NT2/D1 (cell line): ENCODE measurements around the gene MVK.

Experiments used
- DNase-seq: peaks from one replicate; pipeline ENCODE4 v3.0.0-alpha.2; 2011; ENCODE audit warnings: low read depth, low spot score
- H3K27me3 ChIP-seq: 2 replicates; pipeline ENCODE4 v1.6.0; 2011; ENCODE audit warnings: mild to moderate bottlenecking; ENCODE audit not compliant: insufficient read length, insufficient read depth
- H3K36me3 ChIP-seq: 2 replicates; pipeline ENCODE4 v1.6.1; 2011; ENCODE audit warnings: mild to moderate bottlenecking, low read length, mixed read lengths; ENCODE audit not compliant: insufficient read depth, insufficient read length
- H3K4me1 ChIP-seq: 2 replicates; pipeline ENCODE4 v1.5.1; 2011; ENCODE audit not compliant: insufficient read depth, insufficient read length
- H3K4me3 ChIP-seq: 2 replicates; pipeline ENCODE4 v1.5.1; 2011; ENCODE audit warnings: low read depth; ENCODE audit not compliant: insufficient read length
- H3K9ac ChIP-seq: 2 replicates; pipeline ENCODE4 v1.6.0; 2011; ENCODE audit warnings: low read depth; ENCODE audit not compliant: insufficient read length
- H3K9me3 ChIP-seq: 2 replicates; pipeline ENCODE4 v1.5.1; 2011; ENCODE audit warnings: mild to moderate bottlenecking, low read length; ENCODE audit not compliant: insufficient read depth
- SUZ12 ChIP-seq: IDR thresholded peaks from 2 replicates; pipeline ENCODE4 v1.6.1; 2011; ENCODE audit not compliant: insufficient read length, insufficient read depth; ENCODE audit errors: extremely low read depth
- YY1 ChIP-seq: IDR thresholded peaks from 2 replicates; pipeline ENCODE4 v1.6.1; 2011; ENCODE audit not compliant: insufficient read length, insufficient read depth
- ZNF274 ChIP-seq: IDR thresholded peaks from 2 replicates; pipeline ENCODE4 v1.6.1; 2011; ENCODE audit warnings: mild to moderate bottlenecking, low read depth, low read length

MVK gene

DNA sequence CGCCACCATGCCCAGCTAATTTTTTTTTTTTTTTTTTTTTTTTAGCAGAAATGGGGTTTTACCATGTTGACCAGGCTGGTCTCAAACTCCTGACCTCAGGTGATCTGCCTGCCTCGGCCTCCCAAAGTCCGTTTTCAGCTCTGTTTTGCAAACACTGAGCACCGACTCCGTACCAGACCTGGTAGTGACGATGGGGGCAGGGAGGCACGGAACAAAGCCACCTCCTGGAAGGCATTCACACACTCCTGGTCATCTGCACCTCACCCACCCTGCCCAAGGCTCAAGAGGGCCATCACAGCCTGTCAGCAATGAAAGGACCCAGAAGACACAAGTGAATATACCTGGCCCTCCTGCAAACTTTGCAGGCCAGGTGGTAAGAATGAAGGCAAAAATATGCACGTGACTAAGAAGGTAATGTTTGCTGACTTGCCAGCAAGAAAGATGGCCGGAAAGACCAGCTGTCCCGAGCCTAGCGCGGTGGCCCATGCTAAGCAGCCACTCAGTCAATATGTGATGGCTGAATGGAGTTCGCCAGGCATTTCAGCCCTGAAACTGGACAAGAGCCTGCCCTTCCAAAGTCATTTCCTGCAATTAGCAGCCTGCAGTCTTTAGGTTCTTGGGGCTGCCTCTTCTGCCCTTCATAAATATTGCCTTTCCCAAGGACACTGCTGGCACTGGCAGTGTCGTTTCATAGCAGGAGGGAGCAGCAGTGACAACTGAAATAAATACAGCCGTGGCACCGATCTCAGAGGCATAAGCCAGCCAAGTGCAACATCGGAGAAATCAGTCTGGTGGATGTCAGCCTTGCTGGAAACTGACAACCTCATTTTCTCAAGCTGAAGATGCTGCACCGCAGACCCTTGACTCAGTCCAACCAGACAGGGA, 17.9 kb upstream of the MVK start:
- TF ChIP-seq YY1 = no peak
- no peak for TF ChIP-seq SUZ12
- no peak for TF ChIP-seq ZNF274
- no peaks in the 10 kb centered on the region for H3K9me3 ChIP-seq

DNA sequence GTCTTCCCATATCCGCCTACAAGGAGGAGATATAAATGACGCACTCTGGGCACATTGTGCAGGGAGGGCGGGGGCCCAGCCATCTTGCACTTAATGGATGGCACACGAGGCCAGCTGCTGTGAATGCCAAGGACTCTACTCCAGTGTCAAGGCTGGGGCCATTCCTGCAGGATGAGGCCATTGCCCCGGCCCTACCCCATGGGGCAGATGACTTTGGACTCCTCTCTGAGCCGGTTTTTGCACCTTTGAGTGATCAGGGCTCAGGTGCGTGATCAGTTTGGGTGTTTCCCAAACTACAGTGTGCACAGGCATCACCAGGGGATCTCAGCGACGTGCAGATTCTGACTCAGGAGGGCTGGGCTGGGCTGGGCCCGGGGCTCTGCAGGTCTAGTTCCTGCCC, 16.4 kb upstream of the MVK start:
- H3K4me3 ChIP-seq = no peak overlapping the region
- H3K9me3 ChIP-seq = no peaks in the 10 kb centered on the region
- H3K4me1 ChIP-seq = peaks cover 3% of the 10 kb centered on the region
- TF ChIP-seq YY1 (no peak), SUZ12 (no peak), ZNF274 (no peak)
- H3K36me3 ChIP-seq = peaks cover 33% of the 10 kb centered on the region
- DNase-seq = no peak
- no peaks in the 10 kb centered on the region for H3K27me3 ChIP-seq
- H3K9ac ChIP-seq = no peak overlapping the region

More for the DNA sequence above, 17.9 kb upstream of the MVK start:
- H3K9ac ChIP-seq = no peak overlapping the region
- H3K4me1 ChIP-seq = peaks cover 3% of the 10 kb centered on the region
- no peak overlapping the region for H3K4me3 ChIP-seq
- H3K27me3 ChIP-seq = no peaks in the 10 kb centered on the region
- H3K36me3 ChIP-seq = peaks cover 19% of the 10 kb centered on the region
- DNase-seq = no peak

DNA sequence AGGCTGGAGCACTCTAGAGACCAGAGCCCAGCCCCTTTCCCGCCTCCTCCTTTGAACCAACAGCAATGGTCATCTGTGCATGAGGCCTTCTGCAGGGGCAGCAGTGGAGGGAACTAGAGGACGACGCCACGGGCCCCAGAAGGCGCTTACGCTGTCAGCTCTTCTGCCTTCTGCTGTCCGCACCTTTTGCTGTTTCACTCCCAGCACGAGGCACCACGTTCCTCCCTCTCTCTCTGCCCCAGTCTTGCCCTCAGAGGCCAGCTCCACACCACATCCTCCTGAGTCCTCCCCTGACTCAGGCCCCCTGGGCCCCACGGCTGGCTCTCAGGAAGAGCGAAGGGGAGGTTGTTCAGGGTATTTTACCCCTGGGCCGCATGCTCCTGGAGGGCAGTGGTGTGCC, 15.8 kb upstream of the MVK start:
- H3K27me3 ChIP-seq = no peaks in the 10 kb centered on the region
- peaks cover 39% of the 10 kb centered on the region for H3K36me3 ChIP-seq
- H3K9ac ChIP-seq = no peak overlapping the region
- no peaks in the 10 kb centered on the region for H3K9me3 ChIP-seq
- TF ChIP-seq YY1 (no peak), SUZ12 (no peak), ZNF274 (no peak)
- peaks cover 3% of the 10 kb centered on the region for H3K4me1 ChIP-seq
- H3K4me3 ChIP-seq = no peak overlapping the region
- DNase-seq = no peak

DNA sequence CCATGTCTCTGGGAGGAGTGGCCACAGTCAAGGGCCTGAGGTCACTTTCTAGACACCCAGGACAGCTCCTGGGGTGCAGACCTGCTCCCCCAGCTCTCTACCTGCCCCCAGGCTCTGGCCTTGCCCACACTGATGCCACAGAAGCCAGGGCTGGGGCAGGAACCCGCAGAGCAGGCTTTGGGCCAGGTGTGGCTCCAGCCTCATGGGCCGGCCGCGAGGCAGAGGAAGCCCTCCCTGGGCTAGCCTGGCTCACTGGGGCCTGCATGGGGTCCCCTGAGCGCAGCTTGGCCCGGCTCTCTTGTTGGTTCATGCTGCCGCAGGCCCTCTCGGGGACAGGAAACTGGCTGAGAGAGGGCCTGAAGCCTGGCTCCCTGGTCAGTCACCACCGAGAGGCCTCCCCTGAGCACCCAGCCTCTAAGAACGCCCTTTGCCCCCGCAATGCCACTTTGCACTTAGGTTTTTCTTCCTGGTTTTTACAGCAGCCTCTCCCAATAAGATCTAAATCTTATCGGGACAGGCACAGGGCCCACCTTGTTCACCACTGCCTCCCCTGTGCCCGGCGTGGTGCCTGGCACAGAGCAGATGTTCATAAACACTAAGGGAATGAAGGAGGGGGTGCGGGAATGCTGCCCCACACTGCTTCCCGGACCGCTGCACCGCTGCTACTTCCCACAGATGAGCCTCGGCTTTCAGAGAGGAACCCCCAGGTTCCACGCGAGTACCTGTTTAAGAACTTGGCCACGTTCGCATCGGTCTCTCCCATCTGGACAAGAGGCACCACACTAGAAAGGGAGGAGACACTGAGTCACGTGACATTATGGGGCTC, 15.0 kb upstream of the MVK start:
- Histone ChIP-seq H3K9me3 (no peaks in the 10 kb centered on the region), H3K4me3 (no peak overlapping the region), H3K36me3 (peaks cover 47% of the 10 kb centered on the region), H3K27me3 (no peaks in the 10 kb centered on the region), H3K4me1 (peaks cover 3% of the 10 kb centered on the region), H3K9ac (peak overlapping the region; percentile 6)
- DNase-seq = no peak
- TF ChIP-seq YY1 = no peak
- no peak for TF ChIP-seq SUZ12
- no peak for TF ChIP-seq ZNF274

DNA sequence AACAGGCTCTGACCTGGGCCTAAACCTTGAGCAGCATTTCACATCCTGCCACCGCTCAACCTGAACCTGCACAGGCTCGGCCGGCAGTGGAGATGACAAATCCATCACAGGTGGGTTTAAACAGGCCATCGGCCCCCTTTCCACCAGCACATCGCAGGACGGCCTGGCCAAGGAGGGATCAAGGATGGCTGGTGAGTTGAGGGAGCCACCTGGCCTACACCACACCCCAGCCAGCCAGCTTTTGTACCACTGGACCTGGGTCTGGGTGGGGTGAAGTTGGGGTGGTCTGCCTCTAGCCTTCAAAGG, 14.4 kb upstream of the MVK start:
- Histone ChIP-seq H3K9ac (peak overlapping the region; percentile 6), H3K4me1 (no peaks in the 10 kb centered on the region), H3K27me3 (no peaks in the 10 kb centered on the region), H3K36me3 (peaks cover 52% of the 10 kb centered on the region), H3K4me3 (no peak overlapping the region), H3K9me3 (no peaks in the 10 kb centered on the region)
- no peak for DNase-seq
- TF ChIP-seq YY1 = no peak
- no peak for TF ChIP-seq ZNF274

DNA sequence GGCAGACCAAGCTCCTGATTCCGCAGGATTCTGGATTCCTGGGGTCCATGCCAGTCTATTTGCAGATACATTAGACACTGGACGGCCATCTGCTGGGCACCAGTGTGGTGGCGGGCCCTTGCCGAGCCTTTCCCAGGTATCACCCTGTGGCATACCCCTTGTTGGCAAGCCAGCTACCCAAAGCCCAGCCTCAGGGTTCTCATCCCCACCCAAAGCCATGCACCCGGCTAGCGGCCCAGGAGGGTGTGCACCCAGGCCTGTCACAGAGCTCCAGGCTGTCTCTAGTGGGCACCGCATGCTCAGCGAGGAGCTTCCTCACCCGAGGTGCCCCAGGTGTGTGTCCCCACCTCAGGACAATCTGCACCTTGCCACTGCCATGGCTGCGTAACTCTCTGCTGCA, 14.0 kb upstream of the MVK start:
- no peak for DNase-seq
- peaks cover 56% of the 10 kb centered on the region for H3K36me3 ChIP-seq
- no peaks in the 10 kb centered on the region for H3K27me3 ChIP-seq
- H3K4me3 ChIP-seq = no peak overlapping the region
- no peaks in the 10 kb centered on the region for H3K4me1 ChIP-seq
- TF ChIP-seq ZNF274 (no peak), SUZ12 (no peak), YY1 (no peak)
- no peak overlapping the region for H3K9ac ChIP-seq
- no peaks in the 10 kb centered on the region for H3K9me3 ChIP-seq

DNA sequence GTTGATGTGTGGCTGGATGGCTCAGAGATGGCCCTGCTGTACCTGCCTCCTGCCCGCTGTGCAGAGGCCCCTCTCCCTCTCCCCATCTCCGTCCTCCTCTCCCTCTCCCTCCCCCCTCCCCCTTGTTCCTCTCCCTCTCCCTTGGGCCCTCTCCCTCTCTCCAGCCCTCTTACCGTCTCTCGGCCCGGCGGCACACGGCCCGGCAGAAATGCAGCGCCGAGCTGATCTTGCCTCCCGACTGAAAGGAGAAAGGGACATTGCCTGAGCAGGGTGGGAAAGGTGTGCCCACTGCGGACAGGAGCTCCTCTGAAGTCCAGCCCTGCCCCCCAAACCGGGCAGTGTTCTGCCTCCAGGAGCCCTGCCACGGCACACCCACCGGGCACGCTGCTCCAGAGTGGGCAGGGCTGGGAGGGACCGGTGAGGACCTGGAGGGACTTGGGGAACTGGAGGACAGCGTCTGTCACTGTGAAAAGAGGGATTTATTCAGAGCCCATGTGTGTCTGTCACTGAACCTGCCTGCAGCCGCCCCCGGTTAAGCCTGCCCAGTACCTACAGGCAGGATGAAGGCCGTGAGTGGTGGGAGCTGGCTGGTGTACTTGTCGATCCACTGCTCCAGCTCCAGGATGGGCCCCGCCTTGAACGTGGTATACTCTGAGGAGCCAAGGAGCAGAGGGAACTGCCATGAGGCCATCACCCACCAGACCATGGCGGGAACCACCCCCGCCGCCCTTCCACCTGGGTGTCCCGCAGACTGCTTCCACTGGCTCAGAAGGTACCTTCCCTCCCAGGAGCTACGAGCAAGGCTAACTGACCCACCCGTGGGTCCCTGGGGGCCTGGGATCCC, 12.5 kb upstream of the MVK start:
- Histone ChIP-seq H3K9me3 (no peaks in the 10 kb centered on the region), H3K4me1 (no peaks in the 10 kb centered on the region), H3K9ac (no peak overlapping the region), H3K27me3 (no peaks in the 10 kb centered on the region), H3K4me3 (no peak overlapping the region), H3K36me3 (peaks cover 70% of the 10 kb centered on the region)
- TF ChIP-seq ZNF274 (no peak), YY1 (no peak), SUZ12 (no peak)
- no peak for DNase-seq
